GM19324 (cell line): Measurements from ENCODE around the gene VIP.

Experiments
- ATAC-seq: cut with Tn5 transposase; IDR thresholded peaks from one replicate; pipeline ENCODE4 v1.9.1; 2021; ENCODE audit warnings: mild to moderate bottlenecking, moderate library complexity; ENCODE audit not compliant: unreplicated experiment, low FRiP score

VIP gene

GRCh38 chr6:152775428-152775827 is 24.8 kb downstream of the VIP start:
- no peak for ATAC-seq

GRCh38 chr6:152776833-152777232 is 26.2 kb downstream of the VIP start:
- ATAC-seq: no peak

- ATAC-seq: peak; percentile 82
Measured at GRCh38 chr6:152783217-152783878, 32.8 kb downstream of the VIP start.

- ATAC-seq: no peak
Measured at GRCh38 chr6:152794696-152795095, 44.1 kb downstream of the VIP start.

- ATAC-seq: no peak
Measured at GRCh38 chr6:152804150-152804549, 53.6 kb downstream of the VIP start.
